Measurements from ENCODE around the gene PRXL2B.
"Not testable (repeated sequence)": the region's sequence is repeated elsewhere in the genome, so short reads cannot be mapped to it uniquely, and the experiment has no call there.

Gene PRXL2B

GRCh38 chr1:2623571-2624337 is 37.2 kb downstream of the PRXL2B start:
- no peak for DNase-seq

- DNase-seq: no peak
These were observed 38.2 kb downstream of the PRXL2B start for GRCh38 chr1:2624735-2625300.

- DNase-seq: no peak
These were observed 38.7 kb downstream of the PRXL2B start for GRCh38 chr1:2625311-2625710.

- not testable (repeated sequence) for DNase-seq
These were observed 39.2 kb downstream of the PRXL2B start for GRCh38 chr1:2625748-2626147.

- DNase-seq: no peak
These were observed 41.2 kb downstream of the PRXL2B start for GRCh38 chr1:2627746-2628145.

- no peak for DNase-seq
These were observed 41.8 kb downstream of the PRXL2B start for GRCh38 chr1:2628191-2628932.

- no peak for DNase-seq
These were observed 42.5 kb downstream of the PRXL2B start for GRCh38 chr1:2628933-2629626.

- DNase-seq: no peak
These were observed 43.3 kb downstream of the PRXL2B start for GRCh38 chr1:2629627-2630497.

- no peak for DNase-seq
These were observed 44.0 kb downstream of the PRXL2B start for GRCh38 chr1:2630498-2631135.

- DNase-seq: no peak
These were observed 44.8 kb downstream of the PRXL2B start for GRCh38 chr1:2631136-2632050.

- no peak for DNase-seq
These were observed 45.5 kb downstream of the PRXL2B start for GRCh38 chr1:2632051-2632430.

GRCh38 chr1:2632561-2633361 is 46.2 kb downstream of the PRXL2B start, which contains the start of gene MMEL1:
TSS of gene MMEL1 (minus strand) at chr1:2633016. CDS start at chr1:2629484, 3,532 bp downstream.
- DNase-seq: no peak

- DNase-seq: no peak
These were observed 46.9 kb downstream of the PRXL2B start for GRCh38 chr1:2633366-2633935.

GRCh38 chr1:2633936-2634491 is 47.4 kb downstream of the PRXL2B start:
- DNase-seq: no peak

GRCh38 chr1:2635361-2636010 is 48.9 kb downstream of the PRXL2B start:
- DNase-seq: no peak

- no peak for DNase-seq
These were observed 50.2 kb downstream of the PRXL2B start for GRCh38 chr1:2636733-2637132.

GRCh38 chr1:2637442-2638145 is 51.0 kb downstream of the PRXL2B start:
- no peak for DNase-seq

Measured in CD4-positive, alpha-beta T cell treated with Interferon gamma for 1 hour (primary cell).